B cell (primary cell): ENCODE measurements around the gene AMBRA1. TPM values are rescaled to one million over a fixed set of nuclear protein-coding genes. Genes with fewer than 3 reads are reported as not detected.

ENCODE experiments used
- ATAC-seq: fragments of 200-7000 bp; cut with Tn5 transposase; one replicate; pipeline ENCODE4 v1.10.0; 2021; ENCODE audit warnings: low read depth, mild to moderate bottlenecking, moderate number of reproducible peaks, moderate library complexity
- CTCF ChIA-PET: fragments of 350-600 bp; sonication (Branson Sonifier 250); formaldehyde crosslinking; loops from one replicate; lab custom pipeline; 2021; ENCODE audit warnings: antibody characterized with exemption, inconsistent platforms; lab: Charles Lee
- POLR2A ChIA-PET: fragments of 350-600 bp; sonication (Branson Sonifier 250); formaldehyde crosslinking; loops from one replicate; lab custom pipeline; 2021; ENCODE audit warnings: antibody characterized with exemption; lab: Charles Lee
- DNase-seq: peaks from one replicate; pipeline ENCODE4 v3.0.0; 2013
- H2AFZ ChIP-seq: 2 replicates; pipeline ENCODE4 v1.6.1; 2012; ENCODE audit warnings: mild to moderate bottlenecking, low read depth, low read length; ENCODE audit not compliant: insufficient read depth, poor library complexity, severe bottlenecking
- H3K27ac ChIP-seq, 2 donors: 1 replicate in 1 of 2; 2 replicates in 1 of 2; pipeline ENCODE4 v1.5.1; 2012 to 2013; ENCODE audit warnings: low read length in 2 of 2, mild to moderate bottlenecking in 2 of 2, moderate library complexity in 1 of 2
- H3K27me3 ChIP-seq, 4 experiments: fragments of 200-600 bp in 1 of 4; sonication (generic) in 1 of 4; replicated peaks in 1 of 4; 1 replicate in 2 of 4; 2 replicates in 2 of 4; pipeline versions ENCODE4 v1.6.1 to v1.7.0; 2013 to 2016; ENCODE audit warnings: low read length in 3 of 4, mild to moderate bottlenecking in 2 of 4, mixed read lengths in 1 of 4, moderate library complexity in 1 of 4; ENCODE audit not compliant: insufficient read depth in 4 of 4, control insufficient read depth in 3 of 4; ENCODE audit errors: control extremely low read depth in 1 of 4
- H3K36me3 ChIP-seq, 2 experiments: replicated peaks in 1 of 2; 1 replicate in 1 of 2; 2 replicates in 1 of 2; pipeline versions ENCODE4 v1.6.1 to v1.7.1; 2013; ENCODE audit warnings: low read length in 1 of 2; ENCODE audit not compliant: insufficient read depth in 2 of 2, control insufficient read depth in 1 of 2; ENCODE audit errors: control extremely low read depth in 1 of 2, extremely low read depth in 1 of 2
- H3K4me1 ChIP-seq, 2 donors: fragments of 200-600 bp in 1 of 2; sonication (generic) in 1 of 2; 1 replicate in 1 of 2; 2 replicates in 1 of 2; pipeline versions ENCODE4 v1.5.1 to v1.6.1; 2013 to 2017; ENCODE audit warnings: low read length in 2 of 2; ENCODE audit not compliant: control insufficient read depth in 2 of 2, insufficient read depth in 2 of 2
- H3K4me2 ChIP-seq: replicated peaks from 2 replicates; pipeline ENCODE3; 2012; ENCODE audit warnings: mild to moderate bottlenecking, low read depth, low read length; ENCODE audit not compliant: poor library complexity, severe bottlenecking
- H3K4me3 ChIP-seq, 5 experiments: fragments of 200-600 bp in 1 of 5; sonication (generic) in 1 of 5; 1 replicate in 3 of 5; 2 replicates in 2 of 5; pipeline versions ENCODE4 v1.5.1 to v1.7.0; 2011 to 2016; ENCODE audit warnings: low read length in 4 of 5, mild to moderate bottlenecking in 4 of 5, low read depth in 2 of 5, control low read depth in 1 of 5, moderate library complexity in 1 of 5; ENCODE audit not compliant: insufficient read depth in 1 of 5; ENCODE audit errors: control extremely low read depth in 1 of 5, extremely low read depth in 1 of 5
- H3K79me2 ChIP-seq: fragments of 200-600 bp; sonication (generic); one replicate; pipeline ENCODE4 v1.6.0; 2016; ENCODE audit warnings: low read length; ENCODE audit not compliant: control insufficient read depth, insufficient read depth
- H3K9ac ChIP-seq: fragments of 200-600 bp; sonication (generic); 2 replicates; pipeline ENCODE4 v1.6.1; 2017; ENCODE audit warnings: mild to moderate bottlenecking, low read length, moderate library complexity
- H3K9me3 ChIP-seq, 3 donors: one replicate each; pipeline versions ENCODE4 v1.6.1 to v1.7.1; 2013; ENCODE audit warnings: low read length in 2 of 3; ENCODE audit not compliant: control insufficient read depth in 2 of 3, insufficient read depth in 1 of 3; ENCODE audit errors: control extremely low read depth in 1 of 3
- H4K20me1 ChIP-seq: 2 replicates; pipeline ENCODE4 v1.6.0; 2012; ENCODE audit warnings: mild to moderate bottlenecking, low read length; ENCODE audit not compliant: insufficient read depth, control insufficient read depth, poor library complexity, severe bottlenecking
- H3K27ac Mint-ChIP-seq: one replicate; pipeline ENCODE4 v1.8.0; 2021; ENCODE audit warnings: mixed read lengths
- H3K27me3 Mint-ChIP-seq: one replicate; pipeline ENCODE4 v1.8.0; 2021; ENCODE audit warnings: mixed read lengths
- H3K4me1 Mint-ChIP-seq: one replicate; pipeline ENCODE4 v1.8.0; 2021; ENCODE audit warnings: mixed read lengths
- H3K4me3 Mint-ChIP-seq: one replicate; pipeline ENCODE4 v1.8.0; 2021; ENCODE audit warnings: mixed read lengths
- H3K9me3 Mint-ChIP-seq: one replicate; pipeline ENCODE4 v1.8.0; 2022; ENCODE audit warnings: mixed read lengths; ENCODE audit not compliant: insufficient read depth
- CTCF ChIP-seq: fragments of 200-600 bp; IDR thresholded peaks from one replicate; pipeline ENCODE4 v1.8.0; 2022; ENCODE audit warnings: antibody characterized with exemption, mild to moderate bottlenecking
- EZH2 ChIP-seq: IDR thresholded peaks from 2 replicates; pipeline ENCODE4 v1.6.1; 2012; ENCODE audit warnings: borderline replicate concordance, low read depth, mild to moderate bottlenecking, moderate library complexity, low read length; ENCODE audit not compliant: insufficient read depth, poor library complexity, severe bottlenecking
- WGBS: methylation state at CpG from one replicate; pipeline ENCODE4 v1.1.5; 2013; ENCODE audit warnings: missing lambda C conversion rate; ENCODE audit not compliant: insufficient coverage; 5-methylcytosine and 5-hydroxymethylcytosine counted together
- intact Hi-C: fragments of 100-400 bp; cut with micrococcal nuclease; formaldehyde crosslinking; loops from one replicate; pipeline ENCODE4 v1.10.0; 2022
- polyA plus RNA-seq: library from polyadenylated mRNA; depleted of rRNA; stranded (reverse); fragments of >200 nt; gene quantifications from 2 replicates; pipeline ENCODE4 v1.2.3, GENCODE V29; 2012
- total RNA-seq, 2 donors: library from RNA; stranded (reverse); fragments of 120-200 nt in 1 of 2; gene quantifications; 1 replicate in 1 of 2; 2 replicates in 1 of 2; pipeline versions ENCODE4 v1.2.3 to v1.2.4, GENCODE V29; 2013 to 2022

AMBRA1 gene
- total and polyA plus RNA-seq, 2 donors (not counting 1 experiment from before 2014, with no cell fraction given) = 13.8 to 36.1 TPM

- ChIA-PET CTCF (no interaction called here), POLR2A (no interaction called here)
- Histone ChIP-seq H3K27ac (no peak overlapping the region), H3K9me3 (no peaks in the 10 kb centered on the region), H3K4me3 (no peak overlapping the region), H2AFZ (no peak overlapping the region), H4K20me1 (no peaks in the 10 kb centered on the region), H3K4me2 (no peak overlapping the region), H3K27me3 (no peaks in the 10 kb centered on the region), H3K4me1 (no peaks in the 10 kb centered on the region), H3K36me3 (peaks cover 0 to 46% of the 10 kb centered on the region in 2 experiments), H3K9ac (no peak overlapping the region), H3K79me2 (no peaks in the 10 kb centered on the region)
- Mint-ChIP-seq H3K4me1 (no peaks in the 10 kb centered on the region), H3K4me3 (no peak overlapping the region), H3K9me3 (no peaks in the 10 kb centered on the region), H3K27me3 (no peaks in the 10 kb centered on the region), H3K27ac (no peak overlapping the region)
- WGBS = 81% methylated on average over 4 of the region's 4 CpGs
- ATAC-seq (no peak), DNase-seq (no peak)
- no peak for TF ChIP-seq EZH2
- no peak for TF ChIP-seq CTCF
- intact Hi-C loops = no loop called here
These were observed 155.6 kb downstream of the AMBRA1 start for GRCh38 chr11:46438211-46438610.

- no peak overlapping the region for H3K9ac ChIP-seq
- Mint-ChIP-seq H3K4me1 (no peaks in the 10 kb centered on the region), H3K9me3 (no peaks in the 10 kb centered on the region), H3K27ac (no peak overlapping the region), H3K4me3 (no peak overlapping the region), H3K27me3 (no peaks in the 10 kb centered on the region)
- H4K20me1 ChIP-seq = peaks cover 2% of the 10 kb centered on the region
- H3K36me3 ChIP-seq = peaks cover 0 to 46% of the 10 kb centered on the region in 2 experiments
- H3K4me2 ChIP-seq = no peak overlapping the region
- H3K4me1 ChIP-seq = no peaks in the 10 kb centered on the region
- no peak for TF ChIP-seq CTCF
- TF ChIP-seq EZH2 = no peak
- no peaks in the 10 kb centered on the region for H3K27me3 ChIP-seq
- ChIA-PET POLR2A (interaction anchor here (0.6 kb wide), 1 partner anchor 141 kb away, joined by 4 read pairs; no protein-coding TSS in a partner anchor), CTCF (interaction anchor here (1.2 kb wide), 1 partner anchor 92 kb away, joined by 3 read pairs; no protein-coding TSS in a partner anchor)
- H3K27ac ChIP-seq = no peak overlapping the region
- DNase-seq = no peak
- 100% methylated on average over 1 of the region's 6 CpGs for WGBS
- no peaks in the 10 kb centered on the region for H3K79me2 ChIP-seq
- ATAC-seq = no peak
- H3K4me3 ChIP-seq = no peak overlapping the region
- H2AFZ ChIP-seq = no peak overlapping the region
- intact Hi-C loops = no loop called here
- H3K9me3 ChIP-seq = no peaks in the 10 kb centered on the region
These were observed 156.6 kb downstream of the AMBRA1 start for GRCh38 chr11:46437122-46437689.
